NCI-H2107 treated with DMSO at 0.1 percent for 48 hours (cell line): ENCODE measurements around the gene PNPLA1.
"Not testable (repeated sequence)": the region's sequence is repeated elsewhere in the genome, so short reads cannot be mapped to it uniquely, and the experiment has no call there.

Source experiments
- DNase-seq: peaks from one replicate; lab custom pipeline; 2025; ENCODE audit not compliant: unreplicated experiment; lab: John Stamatoyannopoulos, UW

The PNPLA1 gene

GRCh38 chr6:36334832-36335459, 65.1 kb downstream of the PNPLA1 start:
- no peak for DNase-seq

DNA sequence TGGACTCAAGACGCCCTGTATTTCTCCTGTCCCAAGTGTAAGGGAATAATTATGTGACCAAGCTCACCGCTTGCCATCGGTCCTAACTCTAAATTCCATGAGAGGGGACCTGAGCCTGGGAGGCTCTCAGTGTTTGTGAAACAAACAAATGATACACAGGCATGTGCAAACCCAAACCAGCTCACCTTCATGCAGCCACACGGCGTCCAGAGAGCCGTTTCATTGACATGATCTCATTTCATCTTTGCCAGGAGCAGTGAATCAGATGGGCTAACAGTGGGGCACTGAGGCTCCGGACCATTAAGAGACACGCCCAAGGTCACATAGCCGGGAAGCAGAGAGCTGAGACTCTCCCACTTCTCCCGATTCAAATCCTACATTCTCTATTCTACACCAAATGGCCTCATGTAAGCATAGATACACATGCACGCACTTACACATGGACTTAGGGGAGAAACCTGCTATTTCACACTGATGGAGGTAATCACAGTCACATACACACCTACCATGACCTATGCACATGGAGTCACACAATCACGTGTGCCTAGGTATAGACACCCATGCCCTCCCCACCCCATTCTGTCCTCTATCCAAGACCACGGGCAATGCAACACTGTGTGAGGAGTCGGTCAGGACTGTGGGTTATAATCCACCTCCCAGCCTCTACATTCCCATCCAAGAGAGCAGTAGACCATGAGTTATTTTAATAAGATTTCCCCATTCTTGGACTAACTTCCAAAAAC, 65.8 kb downstream of the PNPLA1 start:
- no peak for DNase-seq

GRCh38 chr6:36336208-36336710, 66.4 kb downstream of the PNPLA1 start:
- DNase-seq, result no peak

DNA sequence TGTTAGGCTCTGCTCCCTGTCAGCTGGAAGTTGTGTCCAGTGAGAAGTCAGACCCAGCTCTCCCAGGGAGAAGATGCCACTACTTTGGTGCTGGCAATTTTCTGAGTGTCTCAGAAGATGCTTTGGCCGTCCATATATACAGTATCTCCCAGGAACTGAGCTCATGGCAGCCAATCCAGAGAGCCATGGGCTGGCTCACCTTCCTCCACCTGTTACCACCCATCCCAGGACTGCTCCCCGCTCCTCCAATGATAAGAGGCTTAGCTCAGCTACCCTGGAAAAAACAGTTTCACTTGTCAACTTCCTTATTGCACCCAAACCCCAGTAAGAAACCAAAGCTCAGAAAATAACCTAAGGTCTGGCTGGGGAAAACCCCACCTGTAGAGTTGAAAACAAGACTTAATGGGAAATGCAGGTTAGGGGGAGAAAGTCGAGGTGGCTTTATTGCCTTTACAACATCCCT, 67.0 kb downstream of the PNPLA1 start, which contains the start of gene BNIP5:
TSS of gene BNIP5 (minus strand) at position 110 of the 463 bp plus-strand sequence. CDS start 6,198 bp downstream, outside the sequence.
- DNase-seq, result no peak

GRCh38 chr6:36337814-36338213, 68.0 kb downstream of the PNPLA1 start:
- no peak for DNase-seq

DNA sequence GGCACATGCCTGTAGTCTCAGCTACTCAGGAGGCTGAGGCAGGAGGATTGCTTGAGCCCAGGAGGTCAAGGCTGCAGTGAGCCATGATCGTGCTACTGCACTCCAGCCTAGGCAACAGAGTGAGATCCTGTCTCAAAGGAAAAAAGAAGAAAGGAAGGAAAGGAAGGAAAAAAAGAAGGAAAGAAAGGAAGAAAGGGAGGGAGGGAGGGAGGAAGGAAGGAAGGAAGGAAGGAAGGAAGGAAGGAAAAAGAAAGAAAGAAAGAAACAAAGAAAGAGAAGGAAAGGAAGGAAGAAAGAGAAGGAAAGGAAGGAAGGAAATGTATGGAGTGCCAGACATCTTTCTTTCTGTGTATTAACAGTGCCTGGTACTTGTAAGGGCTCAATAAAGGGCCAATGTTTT, 68.4 kb downstream of the PNPLA1 start:
- DNase-seq, result not testable (repeated sequence)

GRCh38 chr6:36339146-36339545, 69.3 kb downstream of the PNPLA1 start:
- DNase-seq, result no peak

DNA sequence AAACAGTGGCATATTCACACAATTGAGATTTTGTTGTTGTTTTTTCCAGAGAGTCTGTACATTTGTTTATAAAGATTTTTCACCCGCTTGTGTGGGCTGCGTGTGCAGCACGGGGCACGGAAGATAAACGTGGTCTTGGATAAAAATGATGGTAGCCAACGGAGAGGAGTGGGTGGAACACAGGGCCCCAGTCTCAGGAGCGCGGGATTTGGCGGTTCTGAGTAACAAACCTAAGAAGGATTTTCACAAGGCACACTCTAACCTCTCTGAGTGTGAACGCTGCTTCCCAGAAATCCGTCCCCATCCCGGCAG, 70.4 kb downstream of the PNPLA1 start:
- no peak for DNase-seq

- DNase-seq, result no peak
Measured at GRCh38 chr6:36340618-36341454, 71.0 kb downstream of the PNPLA1 start.

DNA sequence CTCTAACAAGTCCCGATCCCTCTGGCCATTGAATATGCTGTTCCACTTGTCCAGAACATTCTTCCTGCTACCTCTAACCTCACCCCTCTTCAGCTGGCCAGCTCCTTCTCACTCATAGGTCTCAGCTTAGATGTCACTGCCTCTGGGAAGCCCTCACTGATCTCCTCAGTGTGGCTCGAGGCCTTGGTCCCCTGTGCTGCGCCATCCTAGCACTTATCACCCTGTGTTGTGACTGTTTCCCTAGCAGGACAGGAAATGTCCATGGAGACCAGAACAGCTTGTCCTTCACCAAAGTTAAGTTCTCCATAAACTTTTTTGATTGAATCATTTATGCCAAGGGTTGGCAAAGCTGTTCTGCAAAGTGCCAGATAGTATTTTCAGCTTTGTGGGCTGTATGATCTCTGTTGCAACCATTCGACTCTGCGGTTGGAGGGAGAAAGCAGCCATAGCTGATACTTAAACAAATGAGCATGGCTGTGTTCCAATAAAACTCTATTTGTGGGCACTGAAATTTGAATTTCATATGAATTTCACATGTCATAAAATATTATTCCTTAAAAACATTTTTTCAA, 73.3 kb downstream of the PNPLA1 start:
- DNase-seq, result no peak

- DNase-seq, result no peak
Measured at GRCh38 chr6:36345681-36346466, 76.0 kb downstream of the PNPLA1 start.

DNA sequence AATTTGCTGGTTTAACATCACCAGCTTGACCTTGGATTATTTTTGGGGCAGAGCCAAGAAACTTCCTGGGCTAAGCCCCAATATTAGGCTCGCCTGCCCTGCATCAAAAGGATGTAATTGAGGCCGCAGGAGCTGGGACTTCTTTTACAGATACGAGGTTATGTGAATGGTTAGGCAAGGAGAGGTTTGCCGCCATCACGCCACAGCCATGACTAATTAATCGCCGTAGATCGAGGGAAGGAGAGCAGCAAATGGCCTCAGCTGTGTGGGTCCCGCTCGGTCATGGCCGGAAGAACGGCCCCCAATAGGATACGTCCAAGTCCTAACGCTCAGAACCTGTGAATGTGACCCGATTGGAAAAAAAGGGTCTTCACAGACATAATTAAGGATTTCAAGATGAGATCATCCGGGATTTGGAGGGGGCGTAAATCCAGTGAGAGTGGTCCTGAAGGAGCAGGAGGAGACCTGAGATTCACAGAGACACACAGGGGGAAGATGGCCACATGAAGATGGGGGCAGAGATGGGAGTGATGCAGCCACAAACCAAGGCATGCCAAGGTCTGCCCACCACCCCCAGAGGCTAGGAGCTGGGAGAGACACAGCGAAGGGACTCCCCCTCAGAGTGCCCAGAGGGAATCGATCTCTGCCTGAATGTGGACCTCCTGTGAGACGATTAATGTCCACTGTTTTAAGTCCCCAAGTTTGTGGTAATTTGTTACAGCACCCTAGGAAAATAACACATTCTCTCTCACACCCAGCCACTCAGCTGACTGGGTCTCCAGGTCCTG, 76.8 kb downstream of the PNPLA1 start:
- DNase-seq, result no peak

- DNase-seq, result no peak
Measured at GRCh38 chr6:36347621-36348020, 77.8 kb downstream of the PNPLA1 start.

DNA sequence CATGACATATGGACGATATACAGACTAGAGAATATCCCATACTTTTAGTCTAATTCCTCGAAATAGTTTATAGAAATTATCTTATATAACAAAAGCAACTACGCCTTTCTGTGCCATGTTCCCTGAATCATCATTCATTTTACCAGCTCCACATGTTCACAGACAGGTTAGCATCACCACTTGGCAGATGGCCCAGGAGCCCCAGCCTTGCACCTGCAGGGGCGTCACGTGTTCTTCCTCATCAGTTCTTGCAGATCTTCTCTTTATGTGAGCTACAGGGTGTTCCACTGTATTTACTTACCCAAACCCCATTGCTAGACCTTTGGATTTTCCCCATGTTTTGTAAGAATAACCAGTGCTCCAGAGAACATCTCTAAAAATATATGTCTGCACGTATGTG, 79.4 kb downstream of the PNPLA1 start:
- DNase-seq, result peak; percentile 84

GRCh38 chr6:36350082-36350481, 80.2 kb downstream of the PNPLA1 start:
- no peak for DNase-seq

DNA sequence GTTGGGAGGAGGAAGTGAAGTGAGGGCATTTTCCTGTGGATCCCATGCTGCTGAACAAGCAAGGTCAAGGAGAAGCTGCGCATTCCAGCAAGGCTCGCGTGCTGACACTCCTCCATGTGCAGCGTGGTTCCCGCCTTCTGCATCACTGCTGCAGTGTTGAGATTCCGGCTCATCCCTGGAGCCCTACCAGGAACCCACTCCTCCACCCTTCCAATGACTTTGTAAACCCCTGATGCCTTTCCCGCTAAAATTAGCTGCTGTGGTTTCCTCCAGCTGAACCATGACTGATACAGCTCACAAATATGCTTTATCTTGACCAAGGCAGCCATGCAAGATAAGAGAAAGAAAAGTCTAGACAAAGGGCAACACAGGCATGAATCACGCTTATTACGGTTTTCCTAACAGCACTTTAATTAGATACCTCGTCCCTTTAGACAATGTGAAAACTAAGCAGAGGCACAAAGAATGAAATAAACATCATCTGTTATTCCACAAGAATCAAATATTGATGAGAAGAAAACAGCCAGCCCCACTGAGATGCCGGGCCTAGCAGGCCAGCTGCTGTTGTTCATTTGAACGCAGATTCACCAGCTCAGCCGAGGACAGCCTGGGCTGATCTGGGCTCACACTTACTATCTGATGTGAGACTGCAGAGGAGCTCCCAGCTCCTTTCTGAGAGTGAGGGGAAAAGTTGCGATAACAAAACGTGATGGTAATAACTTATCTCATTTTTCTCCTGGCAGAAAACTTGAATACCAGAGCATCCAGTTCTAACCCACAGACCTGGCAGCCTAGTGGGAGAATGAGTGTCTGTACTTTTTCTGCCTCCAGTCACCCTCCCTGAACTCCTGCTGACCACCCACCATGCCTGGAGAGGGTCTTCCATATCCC, 81.1 kb downstream of the PNPLA1 start:
- DNase-seq, result no peak

DNA sequence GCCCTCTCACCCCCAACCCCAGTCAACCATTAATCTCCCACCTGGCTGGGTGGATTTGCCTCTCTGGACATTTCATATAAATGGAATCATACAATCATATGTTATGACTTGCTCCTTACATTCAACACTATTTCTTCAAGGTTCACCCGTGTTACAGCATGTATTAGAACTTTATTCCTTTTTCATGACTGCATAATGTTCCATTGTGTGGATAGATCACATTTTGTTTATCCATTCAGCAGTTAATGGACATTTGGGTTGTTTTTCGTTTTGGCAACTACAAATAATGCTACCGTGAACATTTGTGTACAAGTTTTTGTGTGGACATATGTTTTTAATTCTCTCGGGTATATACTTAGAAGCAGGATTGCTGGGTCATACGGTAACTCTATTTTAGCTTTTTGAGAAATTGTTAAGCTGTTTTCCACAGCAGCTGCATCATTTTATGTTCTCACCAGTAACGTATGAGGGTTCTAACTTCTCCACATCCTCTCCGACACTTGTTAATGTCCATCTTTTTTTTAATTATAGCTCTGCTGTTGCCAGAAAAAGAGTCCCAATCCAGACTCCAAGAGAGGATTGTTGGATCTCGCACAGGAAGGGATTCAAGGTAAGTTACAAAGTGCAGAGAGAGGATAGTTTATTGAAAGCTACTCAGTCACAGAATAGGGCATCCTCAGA, 82.8 kb downstream of the PNPLA1 start:
- no peak for DNase-seq

DNA sequence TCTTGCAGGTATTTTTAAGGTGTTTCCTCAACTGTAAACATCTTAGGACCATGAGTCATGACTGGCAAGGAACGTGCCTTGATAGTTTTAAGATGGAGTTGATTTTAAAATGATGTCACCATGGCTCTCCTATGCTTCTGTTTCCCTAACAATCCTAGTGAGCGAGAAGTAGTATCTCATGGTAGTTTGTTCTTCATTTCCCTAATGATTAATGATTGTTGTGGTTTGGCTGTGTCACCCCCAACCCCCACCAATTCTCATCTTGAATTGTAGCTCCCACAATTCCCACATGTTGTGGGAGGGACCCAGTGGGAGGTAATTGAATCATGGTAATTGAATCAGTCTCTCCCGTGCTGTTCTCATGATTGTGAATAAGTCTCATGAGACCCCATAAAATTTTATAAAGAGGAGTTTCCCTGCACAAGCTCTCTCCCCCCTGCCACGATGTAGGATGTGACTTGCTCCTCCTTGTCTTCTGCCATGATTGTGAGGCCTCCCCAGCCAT, 83.6 kb downstream of the PNPLA1 start:
- no peak for DNase-seq
